ENCODE measurements around the gene VEZT. TPM values are rescaled to one million over a fixed set of nuclear protein-coding genes. Genes with fewer than 3 reads are reported as not detected.

Gene VEZT
- total RNA-seq, 4 donors from 2014 or later = 55.2 to 130 (median 85.5) TPM

- intact Hi-C loops (cut with DNase I; ENCODE audit: low total_unique reads) = no loop called here
- WGBS, 2 donors (ENCODE audit: low coverage in 1 of 2) = 92 to 97% methylated on average over 6 of the region's 6 CpGs
- H3K36me3 ChIP-seq = peaks cover 0 to 34% (median 5%) of the 10 kb centered on the region in 4 donors
Measured at GRCh38 chr12:95266254-95266653, 48.6 kb downstream of the VEZT start.

GRCh38 chr12:95269892-95270291 lies 52.3 kb downstream of the VEZT start:
- intact Hi-C loops (cut with DNase I; ENCODE audit: low total_unique reads) = no loop called here
- Histone ChIP-seq H3K4me1 (no peaks in the 10 kb centered on the region), H3K27ac (no peak overlapping the region), H3K4me3 (no peak overlapping the region), H3K36me3 (peaks cover 0 to 25% (median 5%) of the 10 kb centered on the region in 4 donors), H3K27me3 (no peaks in the 10 kb centered on the region), H3K9me3 (no peaks in the 10 kb centered on the region)
- TF ChIP-seq EP300 (IDR thresholded peaks at IDR 0.05; ENCODE audit: low read depth) (no peak), POLR2A (IDR thresholded peaks at IDR 0.05) (no peak)
- WGBS, 2 donors (ENCODE audit: low coverage in 1 of 2) = 76 to 83% methylated on average over 3 of the region's 3 CpGs
- no peak for DNase-seq
- in situ Hi-C loops (cut with MboI; ENCODE audit: low pct_ligation_motif_present in 1 of 4, low pct_unique_long_range_greater_than_20kb in 1 of 4, low sequenced_read_pairs in 3 of 4) = no loop called here

More at GRCh38 chr12:95266254-95266653, 48.6 kb downstream of the VEZT start:
- Histone ChIP-seq H3K27ac (no peak overlapping the region), H3K4me1 (no peaks in the 10 kb centered on the region), H3K27me3 (no peaks in the 10 kb centered on the region), H3K9me3 (no peaks in the 10 kb centered on the region), H3K4me3 (no peak overlapping the region)
- no peak for TF ChIP-seq POLR2AphosphoS5 (IDR thresholded peaks at IDR 0.05)
- TF ChIP-seq EP300 (IDR thresholded peaks at IDR 0.05; ENCODE audit: low read depth) = no peak
- no peak for TF ChIP-seq CTCF (IDR thresholded peaks at IDR 0.05)
- DNase-seq = no peak
- in situ Hi-C loops (cut with MboI; ENCODE audit: low pct_ligation_motif_present in 1 of 4, low pct_unique_long_range_greater_than_20kb in 1 of 4, low sequenced_read_pairs in 3 of 4) = no loop called here

GRCh38 chr12:95271465-95271864 lies 53.9 kb downstream of the VEZT start:
- Histone ChIP-seq H3K36me3 (peaks cover 0 to 27% (median 9%) of the 10 kb centered on the region in 4 donors), H3K9me3 (no peaks in the 10 kb centered on the region), H3K27me3 (no peaks in the 10 kb centered on the region), H3K4me1 (no peaks in the 10 kb centered on the region), H3K4me3 (no peak overlapping the region), H3K27ac (no peak overlapping the region)
- no peak for DNase-seq
- intact Hi-C loops (cut with DNase I; ENCODE audit: low total_unique reads) (no loop called here), in situ Hi-C loops (cut with MboI; ENCODE audit: low pct_ligation_motif_present in 1 of 4, low pct_unique_long_range_greater_than_20kb in 1 of 4, low sequenced_read_pairs in 3 of 4) (no loop called here)
- no peak for TF ChIP-seq CTCF (IDR thresholded peaks at IDR 0.05)
- 60 to 79% methylated on average over 1 to 2 of the region's 2 CpGs for WGBS, 2 donors (ENCODE audit: low coverage in 1 of 2)

- intact Hi-C loops (cut with DNase I; ENCODE audit: low total_unique reads) (no loop called here), in situ Hi-C loops (cut with MboI; ENCODE audit: low pct_ligation_motif_present in 1 of 4, low pct_unique_long_range_greater_than_20kb in 1 of 4, low sequenced_read_pairs in 3 of 4) (no loop called here)
- Histone ChIP-seq H3K27ac (peak overlapping the region in 1 of 4 donors; percentile 33), H3K36me3 (peaks cover 0 to 11% (median 5%) of the 10 kb centered on the region in 4 donors), H3K4me3 (no peak overlapping the region), H3K9me3 (no peaks in the 10 kb centered on the region), H3K27me3 (no peaks in the 10 kb centered on the region), H3K4me1 (no peaks in the 10 kb centered on the region)
- TF ChIP-seq EP300 (IDR thresholded peaks at IDR 0.05; ENCODE audit: low read depth) (no peak), POLR2AphosphoS5 (IDR thresholded peaks at IDR 0.05) (no peak), CTCF (IDR thresholded peaks at IDR 0.05) (no peak), POLR2A (IDR thresholded peaks at IDR 0.05) (no peak)
- DNase-seq = no peak
- WGBS, 2 donors (ENCODE audit: low coverage in 1 of 2) = 56 to 81% methylated on average over 1 of the region's 1 CpG
Measured at GRCh38 chr12:95277139-95277538, 59.5 kb downstream of the VEZT start.

- no peak for DNase-seq
- Histone ChIP-seq H3K9me3 (no peaks in the 10 kb centered on the region), H3K36me3 (peaks cover 0 to 29% (median 12%) of the 10 kb centered on the region in 4 donors), H3K27me3 (no peaks in the 10 kb centered on the region), H3K4me1 (no peaks in the 10 kb centered on the region), H3K4me3 (no peak overlapping the region), H3K27ac (no peak overlapping the region)
- 97 to 98% methylated on average over 4 of the region's 4 CpGs for WGBS, 2 donors (ENCODE audit: low coverage in 1 of 2)
- TF ChIP-seq POLR2A (IDR thresholded peaks at IDR 0.05) (no peak), EP300 (IDR thresholded peaks at IDR 0.05; ENCODE audit: low read depth) (no peak), POLR2AphosphoS5 (IDR thresholded peaks at IDR 0.05) (no peak), CTCF (IDR thresholded peaks at IDR 0.05) (no peak)
- intact Hi-C loops (cut with DNase I; ENCODE audit: low total_unique reads) (no loop called here), in situ Hi-C loops (cut with MboI; ENCODE audit: low pct_ligation_motif_present in 1 of 4, low pct_unique_long_range_greater_than_20kb in 1 of 4, low sequenced_read_pairs in 3 of 4) (no loop called here)
Measured at GRCh38 chr12:95279856-95280255, 62.2 kb downstream of the VEZT start.

Measured in transverse colon (tissue), 4 donors.